Nephron progenitor cell (in vitro differentiated cells): Measurements from ENCODE around the gene SCAP.

ENCODE experiments used
- DNase-seq: peaks from one replicate; pipeline ENCODE4 v3.0.0; 2021
- H3K27ac Mint-ChIP-seq: 2 replicates; pipeline ENCODE4 v1.8.0; 2021; ENCODE audit warnings: mild to moderate bottlenecking, moderate library complexity, mixed read lengths
- H3K27me3 Mint-ChIP-seq: 2 replicates; pipeline ENCODE4 v1.8.0; 2021; ENCODE audit warnings: mild to moderate bottlenecking, low read depth, mixed read lengths; ENCODE audit not compliant: poor library complexity
- H3K36me3 Mint-ChIP-seq: 2 replicates; pipeline ENCODE4 v1.8.0; 2021; ENCODE audit warnings: low read depth, mixed read lengths
- H3K4me1 Mint-ChIP-seq: 2 replicates; pipeline ENCODE4 v1.8.0; 2021; ENCODE audit warnings: mixed read lengths
- H3K4me3 Mint-ChIP-seq: 2 replicates; pipeline ENCODE4 v1.8.0; 2021; ENCODE audit warnings: mild to moderate bottlenecking, moderate library complexity, mixed read lengths
- H3K9me3 Mint-ChIP-seq: 2 replicates; pipeline ENCODE4 v1.8.0; 2021; ENCODE audit warnings: mild to moderate bottlenecking, moderate library complexity, mixed read lengths
- TF ChIP-seq, protein P1 (sequence below): fragments of 200-600 bp; sonication (generic); IDR thresholded peaks from 2 replicates; pipeline ENCODE4 v1.5.0; 2021; ENCODE audit warnings: antibody characterized with exemption

SCAP gene

GRCh38 chr3:47385007-47385406 lies 90.7 kb downstream of the SCAP start:
- no peak for DNase-seq
- H3K4me3 Mint-ChIP-seq, result no peak overlapping the region
- peaks cover 27% of the 10 kb centered on the region for H3K36me3 Mint-ChIP-seq
- no peaks in the 10 kb centered on the region for H3K27me3 Mint-ChIP-seq
- H3K27ac Mint-ChIP-seq, result no peak overlapping the region
- TF ChIP-seq, protein P1, sequence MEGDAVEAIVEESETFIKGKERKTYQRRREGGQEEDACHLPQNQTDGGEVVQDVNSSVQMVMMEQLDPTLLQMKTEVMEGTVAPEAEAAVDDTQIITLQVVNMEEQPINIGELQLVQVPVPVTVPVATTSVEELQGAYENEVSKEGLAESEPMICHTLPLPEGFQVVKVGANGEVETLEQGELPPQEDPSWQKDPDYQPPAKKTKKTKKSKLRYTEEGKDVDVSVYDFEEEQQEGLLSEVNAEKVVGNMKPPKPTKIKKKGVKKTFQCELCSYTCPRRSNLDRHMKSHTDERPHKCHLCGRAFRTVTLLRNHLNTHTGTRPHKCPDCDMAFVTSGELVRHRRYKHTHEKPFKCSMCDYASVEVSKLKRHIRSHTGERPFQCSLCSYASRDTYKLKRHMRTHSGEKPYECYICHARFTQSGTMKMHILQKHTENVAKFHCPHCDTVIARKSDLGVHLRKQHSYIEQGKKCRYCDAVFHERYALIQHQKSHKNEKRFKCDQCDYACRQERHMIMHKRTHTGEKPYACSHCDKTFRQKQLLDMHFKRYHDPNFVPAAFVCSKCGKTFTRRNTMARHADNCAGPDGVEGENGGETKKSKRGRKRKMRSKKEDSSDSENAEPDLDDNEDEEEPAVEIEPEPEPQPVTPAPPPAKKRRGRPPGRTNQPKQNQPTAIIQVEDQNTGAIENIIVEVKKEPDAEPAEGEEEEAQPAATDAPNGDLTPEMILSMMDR, result no peak
- no peaks in the 10 kb centered on the region for H3K9me3 Mint-ChIP-seq
- H3K4me1 Mint-ChIP-seq, result peaks cover 33% of the 10 kb centered on the region

DNA sequence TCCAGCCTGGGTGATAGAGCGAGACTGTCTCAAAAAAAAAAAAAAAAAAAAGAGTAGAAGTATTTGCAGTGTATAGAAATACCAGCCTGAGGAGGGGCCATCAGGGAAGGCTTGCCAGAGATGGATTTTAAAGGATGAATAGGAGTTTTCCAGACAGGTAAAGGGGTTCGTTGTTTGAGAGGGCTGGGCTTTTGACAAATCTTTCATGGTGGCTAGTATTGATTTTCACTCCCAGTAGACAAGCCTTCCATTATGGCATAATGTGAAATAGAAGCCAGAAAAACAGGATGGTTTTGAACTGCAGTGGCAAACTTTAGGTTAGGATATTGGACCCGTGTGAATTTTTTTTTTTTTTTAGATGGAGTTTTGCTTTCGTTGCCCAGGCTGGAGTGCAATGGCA lies 91.3 kb downstream of the SCAP start:
- peaks cover 27% of the 10 kb centered on the region for H3K36me3 Mint-ChIP-seq

DNA sequence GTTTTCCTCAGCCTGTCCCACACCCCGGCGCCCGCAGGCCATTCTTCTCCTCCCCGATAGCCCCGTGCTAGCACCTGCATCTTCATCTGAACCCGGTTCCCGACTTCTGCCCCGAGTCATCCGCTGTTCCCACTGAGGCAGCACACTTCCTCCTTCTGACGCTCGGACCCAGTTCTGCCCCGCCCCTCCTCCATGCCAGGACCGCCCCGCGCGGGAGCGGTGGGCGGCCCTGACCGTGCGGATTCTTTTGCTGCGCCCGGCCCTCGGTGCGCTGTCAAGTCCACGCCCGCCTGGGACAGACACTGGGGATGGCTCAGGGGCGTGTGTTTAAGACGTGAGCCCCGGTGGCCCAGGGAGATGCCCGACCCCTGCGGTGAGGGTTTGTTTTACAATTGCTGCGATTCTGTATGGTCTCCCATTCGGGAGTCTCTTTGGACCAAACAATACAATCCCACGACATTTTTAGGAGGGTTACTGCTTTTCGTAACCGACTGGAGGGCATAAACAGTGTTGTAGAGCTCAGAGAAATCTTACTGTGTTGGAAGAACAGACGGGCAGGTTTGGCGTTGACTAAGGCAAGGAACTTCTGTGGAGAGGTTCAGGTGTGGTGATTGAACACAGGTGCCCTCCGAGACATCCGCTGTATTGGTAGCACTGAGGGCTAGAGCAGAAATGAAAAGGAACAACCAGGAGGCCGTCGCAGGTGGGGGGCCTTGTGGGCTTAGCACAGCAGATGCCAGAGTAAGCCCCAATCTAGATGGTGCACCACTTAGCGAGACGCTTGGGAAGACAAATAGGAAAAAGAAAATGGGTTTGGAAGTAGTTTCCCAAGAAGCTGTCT lies 94.2 kb downstream of the SCAP start:
- H3K9me3 Mint-ChIP-seq, result no peaks in the 10 kb centered on the region
- peaks cover 40% of the 10 kb centered on the region for H3K4me1 Mint-ChIP-seq
- H3K4me3 Mint-ChIP-seq, result peak overlapping the region; percentile 97
- peak; percentile 87 for DNase-seq
- TF ChIP-seq, protein P1, result no peak
- no peaks in the 10 kb centered on the region for H3K27me3 Mint-ChIP-seq
- peaks cover 15% of the 10 kb centered on the region for H3K36me3 Mint-ChIP-seq
- H3K27ac Mint-ChIP-seq, result peak overlapping the region; percentile 99

More for the DNA sequence above, 91.3 kb downstream of the SCAP start:
- Mint-ChIP-seq H3K9me3 (no peaks in the 10 kb centered on the region), H3K4me1 (peaks cover 39% of the 10 kb centered on the region), H3K4me3 (no peak overlapping the region), H3K27me3 (no peaks in the 10 kb centered on the region), H3K27ac (no peak overlapping the region)
- DNase-seq, result no peak
- TF ChIP-seq, protein P1, result no peak

DNA sequence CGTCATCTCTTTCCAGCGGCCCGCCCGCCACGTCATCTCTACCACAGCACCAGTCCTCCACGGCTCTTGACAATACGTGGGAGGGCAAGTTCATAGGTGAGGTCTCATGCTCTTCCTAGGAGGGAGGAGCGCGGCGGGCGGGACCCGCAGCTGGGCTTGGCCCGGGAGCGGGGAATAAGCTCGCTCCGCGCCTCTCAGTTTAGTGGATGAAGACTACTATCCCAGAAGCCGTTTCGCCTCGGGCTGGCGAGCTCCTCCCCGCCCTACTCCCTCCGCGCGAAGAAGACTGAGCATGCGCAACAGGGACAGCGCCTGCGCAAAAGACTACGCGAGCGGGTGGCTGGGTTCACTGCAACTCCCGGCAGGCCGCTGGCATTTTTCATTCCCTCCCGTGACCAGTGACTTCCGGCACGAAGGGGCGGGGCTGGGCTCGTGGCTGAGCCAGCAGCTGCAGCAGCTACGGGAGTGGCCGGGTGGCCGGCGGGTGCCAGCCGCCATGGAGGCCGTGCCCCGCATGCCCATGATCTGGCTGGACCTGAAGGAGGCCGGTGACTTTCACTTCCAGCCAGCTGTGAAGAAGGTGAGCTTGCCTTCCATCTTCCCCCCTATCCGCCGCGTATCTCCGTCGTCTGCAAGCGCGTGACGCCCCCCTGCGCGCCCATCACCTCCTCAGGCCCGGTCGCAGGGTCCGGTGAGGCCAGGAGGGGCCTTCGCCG lies 95.0 kb downstream of the SCAP start, which contains the start of gene PTPN23:
PTPN23 (plus strand) TSS at position 421 of the 716 bp plus-strand sequence; CDS start at position 497, 76 bp downstream.
- TF ChIP-seq, protein P1, result no peak
- DNase-seq, result peak; percentile 99
- Mint-ChIP-seq H3K4me1 (peaks cover 38% of the 10 kb centered on the region), H3K4me3 (peak within 1 kb of the TSS; percentile 97), H3K36me3 (peaks cover 10% of the 10 kb centered on the region), H3K27ac (peak within 1 kb of the TSS; percentile 99), H3K27me3 (no peaks in the 10 kb centered on the region), H3K9me3 (no peaks in the 10 kb centered on the region)

GRCh38 chr3:47380026-47380600 lies 95.6 kb downstream of the SCAP start:
- H3K4me1 Mint-ChIP-seq, result peaks cover 35% of the 10 kb centered on the region
- H3K36me3 Mint-ChIP-seq, result peaks cover 7% of the 10 kb centered on the region
- peaks cover 2% of the 10 kb centered on the region for H3K27me3 Mint-ChIP-seq
- TF ChIP-seq, protein P1, result no peak
- peak overlapping the region; percentile 97 for H3K4me3 Mint-ChIP-seq
- no peak for DNase-seq
- H3K27ac Mint-ChIP-seq, result peak overlapping the region; percentile 99
- H3K9me3 Mint-ChIP-seq, result no peaks in the 10 kb centered on the region
